Loucy (cell line): ENCODE measurements around the gene PLEKHG4B.
A peak's percentile ranks its signal among the peaks of the same experiment; 100 is the strongest.

Source experiments
- H2AFZ ChIP-seq: fragments of 200-600 bp; sonication (generic); 2 replicates; pipeline ENCODE4 v1.6.0; 2016; ENCODE audit warnings: antibody characterized with exemption, mild to moderate bottlenecking, low read length, moderate library complexity
- H3F3A ChIP-seq: fragments of 200-600 bp; 2 replicates; pipeline ENCODE4 v1.6.0; 2016; ENCODE audit warnings: antibody characterized with exemption, low read depth, mild to moderate bottlenecking
- H3K27me3 ChIP-seq: fragments of 200-600 bp; sonication (generic); 2 replicates; pipeline ENCODE4 v1.6.1; 2014; ENCODE audit warnings: low read length, mild to moderate bottlenecking; ENCODE audit not compliant: insufficient read depth, poor library complexity, severe bottlenecking
- H3K36me3 ChIP-seq: fragments of 200-600 bp; sonication (generic); 2 replicates; pipeline ENCODE4 v1.6.1; 2016; ENCODE audit warnings: low read length; ENCODE audit not compliant: insufficient read depth
- H3K4me1 ChIP-seq: fragments of 200-600 bp; sonication (generic); 2 replicates; pipeline ENCODE4 v1.5.1; 2014; ENCODE audit warnings: low read length, mild to moderate bottlenecking; ENCODE audit not compliant: insufficient read depth, poor library complexity, severe bottlenecking
- H3K4me2 ChIP-seq: fragments of 200-600 bp; sonication (generic); 2 replicates; pipeline ENCODE4 v1.6.0; 2014; ENCODE audit warnings: antibody characterized with exemption, low read length, low read depth, mild to moderate bottlenecking; ENCODE audit not compliant: poor library complexity, severe bottlenecking
- H3K4me3 ChIP-seq: fragments of 200-600 bp; sonication (generic); 2 replicates; pipeline ENCODE4 v1.5.1; 2014; ENCODE audit warnings: low read length, mild to moderate bottlenecking, mixed read lengths; ENCODE audit not compliant: poor library complexity, severe bottlenecking
- H3K79me2 ChIP-seq: fragments of 200-600 bp; sonication (generic); 2 replicates; pipeline ENCODE4 v1.6.1; 2014; ENCODE audit warnings: low read length; ENCODE audit not compliant: insufficient read depth
- H3K9ac ChIP-seq: fragments of 200-600 bp; sonication (generic); 2 replicates; pipeline ENCODE4 v1.6.0; 2014; ENCODE audit warnings: mild to moderate bottlenecking, low read depth, low read length, moderate library complexity; ENCODE audit not compliant: poor library complexity, severe bottlenecking
- H3K9me2 ChIP-seq: fragments of 200-600 bp; sonication (generic); replicated peaks from 2 replicates; pipeline ENCODE4 v1.6.1; 2016; ENCODE audit warnings: low read depth, low read length, mixed read lengths
- H3K9me3 ChIP-seq: fragments of 200-600 bp; sonication (generic); 2 replicates; pipeline ENCODE4 v1.6.1; 2014; ENCODE audit warnings: mild to moderate bottlenecking, antibody characterized with exemption, low read length, low read depth; ENCODE audit not compliant: insufficient read depth
- H4K20me1 ChIP-seq: fragments of 200-600 bp; sonication (generic); 2 replicates; pipeline ENCODE4 v1.6.0; 2014; ENCODE audit warnings: antibody characterized with exemption, low read length, mild to moderate bottlenecking; ENCODE audit not compliant: insufficient read depth, poor library complexity, severe bottlenecking
- CTCF ChIP-seq: fragments of 200-600 bp; sonication (generic); conservative IDR thresholded peaks from 2 replicates; pipeline ENCODE4 v1.5.1; 2014; ENCODE audit warnings: mild to moderate bottlenecking, antibody characterized with exemption, low read length
- EZH2phosphoT487 ChIP-seq: fragments of 200-600 bp; IDR thresholded peaks from 2 replicates; pipeline ENCODE4 v1.6.1; 2018; ENCODE audit warnings: antibody characterized with exemption, mild to moderate bottlenecking, moderate library complexity, borderline replicate concordance

The PLEKHG4B gene

GRCh38 chr5:159448-160172 lies 67.6 kb downstream of the PLEKHG4B start:
- Histone ChIP-seq H3F3A (no peaks in the 10 kb centered on the region; the same call in 1 of the 2 replicates), H3K4me2 (peak overlapping the region; percentile 48), H3K36me3 (no peaks in the 10 kb centered on the region), H3K4me1 (peaks cover 50% of the 10 kb centered on the region), H3K27me3 (no peaks in the 10 kb centered on the region), H3K9me3 (no peaks in the 10 kb centered on the region), H4K20me1 (no peaks in the 10 kb centered on the region), H3K9me2 (no peaks in the 10 kb centered on the region), H3K79me2 (no peaks in the 10 kb centered on the region), H3K4me3 (peak overlapping the region; percentile 17), H2AFZ (no peak overlapping the region), H3K9ac (no peak overlapping the region)
- TF ChIP-seq CTCF (no peak), EZH2phosphoT487 (no peak)

- Histone ChIP-seq H3K36me3 (no peaks in the 10 kb centered on the region), H3K9me3 (no peaks in the 10 kb centered on the region), H3K79me2 (no peaks in the 10 kb centered on the region), H2AFZ (no peak overlapping the region), H3K9me2 (no peaks in the 10 kb centered on the region), H3K4me2 (peak overlapping the region; percentile 48), H3K4me3 (no peak overlapping the region), H3K9ac (no peak overlapping the region), H3F3A (no peaks in the 10 kb centered on the region; the same call in 1 of the 2 replicates), H3K27me3 (no peaks in the 10 kb centered on the region), H3K4me1 (peaks cover 44% of the 10 kb centered on the region), H4K20me1 (no peaks in the 10 kb centered on the region)
- TF ChIP-seq CTCF, result no peak
- no peak for TF ChIP-seq EZH2phosphoT487
Observed at GRCh38 chr5:160173-160510, 68.2 kb downstream of the PLEKHG4B start.

GRCh38 chr5:160921-161802 lies 69.2 kb downstream of the PLEKHG4B start:
- Histone ChIP-seq H4K20me1 (no peaks in the 10 kb centered on the region), H3K4me3 (no peak overlapping the region), H3K9me2 (no peaks in the 10 kb centered on the region), H3K9ac (no peak overlapping the region), H3K4me1 (peaks cover 35% of the 10 kb centered on the region), H3K27me3 (no peaks in the 10 kb centered on the region), H3F3A (no peaks in the 10 kb centered on the region; the same call in 1 of the 2 replicates), H3K36me3 (no peaks in the 10 kb centered on the region), H2AFZ (no peak overlapping the region), H3K4me2 (no peak overlapping the region), H3K9me3 (no peaks in the 10 kb centered on the region), H3K79me2 (no peaks in the 10 kb centered on the region)
- TF ChIP-seq CTCF (no peak), EZH2phosphoT487 (no peak)
